ENCODE data around the gene PNMA8C. TPM values are rescaled to one million over a fixed set of nuclear protein-coding genes. Genes with fewer than 3 reads are reported as not detected.
"Not testable (repeated sequence)": the region's sequence is repeated elsewhere in the genome, so short reads cannot be mapped to it uniquely, and the experiment has no call there.

PNMA8C gene
- total RNA-seq, 2 experiments from 2014 or later, result not detected

- H3K4me1 Mint-ChIP-seq, result peaks cover 28% of the 10 kb centered on the region
- no peaks in the 10 kb centered on the region for H3K9me3 Mint-ChIP-seq
- H3K27ac Mint-ChIP-seq, result no peak overlapping the region
- DNase-seq, result no peak
- no peak overlapping the region for H3K4me3 Mint-ChIP-seq
- peaks cover 93% of the 10 kb centered on the region for H3K27me3 Mint-ChIP-seq
- no peaks in the 10 kb centered on the region for H3K36me3 Mint-ChIP-seq
Measured at GRCh38 chr19:46429999-46430398, 1.3 kb upstream of the PNMA8C start.

- H3K36me3 Mint-ChIP-seq, result no peaks in the 10 kb centered on the region
- H3K9me3 Mint-ChIP-seq, result no peaks in the 10 kb centered on the region
Measured at GRCh38 chr19:46427518-46428045, 1.2 kb downstream of the PNMA8C start.

GRCh38 chr19:46426506-46427162 is 2.1 kb downstream of the PNMA8C start:
- no peaks in the 10 kb centered on the region for H3K36me3 Mint-ChIP-seq
- no peak overlapping the region for H3K27ac Mint-ChIP-seq
- peaks cover 28% of the 10 kb centered on the region for H3K4me1 Mint-ChIP-seq
- peaks cover 90% of the 10 kb centered on the region for H3K27me3 Mint-ChIP-seq
- peak overlapping the region; percentile 80 for H3K4me3 Mint-ChIP-seq
- H3K9me3 Mint-ChIP-seq, result no peaks in the 10 kb centered on the region
- peak; percentile 72 for DNase-seq

More at GRCh38 chr19:46427518-46428045, 1.2 kb downstream of the PNMA8C start:
- Mint-ChIP-seq H3K4me3 (peak overlapping the region; percentile 80), H3K27ac (no peak overlapping the region), H3K27me3 (peaks cover 93% of the 10 kb centered on the region), H3K4me1 (peaks cover 28% of the 10 kb centered on the region)
- DNase-seq, result no peak

- Mint-ChIP-seq H3K4me1 (peaks cover 28% of the 10 kb centered on the region), H3K27ac (no peak overlapping the region), H3K36me3 (no peaks in the 10 kb centered on the region), H3K27me3 (peaks cover 87% of the 10 kb centered on the region), H3K4me3 (peak overlapping the region; percentile 80), H3K9me3 (no peaks in the 10 kb centered on the region)
- no peak for DNase-seq
Measured at GRCh38 chr19:46426035-46426505, 2.7 kb downstream of the PNMA8C start.

- H3K4me1 Mint-ChIP-seq, result peaks cover 18% of the 10 kb centered on the region
- no peaks in the 10 kb centered on the region for H3K9me3 Mint-ChIP-seq
- no peak overlapping the region for H3K27ac Mint-ChIP-seq
- H3K36me3 Mint-ChIP-seq, result no peaks in the 10 kb centered on the region
- no peak for DNase-seq
- H3K27me3 Mint-ChIP-seq, result peaks cover 77% of the 10 kb centered on the region
- no peak overlapping the region for H3K4me3 Mint-ChIP-seq
Measured at GRCh38 chr19:46423188-46423587, 5.5 kb downstream of the PNMA8C start.

GRCh38 chr19:46422344-46422743 is 6.4 kb downstream of the PNMA8C start:
- no peak for DNase-seq
- H3K36me3 Mint-ChIP-seq, result no peaks in the 10 kb centered on the region
- peaks cover 71% of the 10 kb centered on the region for H3K27me3 Mint-ChIP-seq
- no peak overlapping the region for H3K4me3 Mint-ChIP-seq
- H3K27ac Mint-ChIP-seq, result no peak overlapping the region
- H3K9me3 Mint-ChIP-seq, result no peaks in the 10 kb centered on the region
- H3K4me1 Mint-ChIP-seq, result peaks cover 15% of the 10 kb centered on the region

- Mint-ChIP-seq H3K27me3 (peaks cover 69% of the 10 kb centered on the region), H3K36me3 (no peaks in the 10 kb centered on the region), H3K4me3 (no peak overlapping the region), H3K9me3 (no peaks in the 10 kb centered on the region), H3K4me1 (peaks cover 2% of the 10 kb centered on the region), H3K27ac (no peak overlapping the region)
- no peak for DNase-seq
Measured at GRCh38 chr19:46420056-46420455, 8.7 kb downstream of the PNMA8C start.

GRCh38 chr19:46415804-46416709 is 12.7 kb downstream of the PNMA8C start:
- not testable (repeated sequence) for H3K9me3 Mint-ChIP-seq

GRCh38 chr19:46414899-46415298 is 13.8 kb downstream of the PNMA8C start:
- H3K27me3 Mint-ChIP-seq, result peaks cover 86% of the 10 kb centered on the region
- not testable (repeated sequence) for DNase-seq, H3K9me3 Mint-ChIP-seq, H3K4me3 Mint-ChIP-seq, H3K36me3 Mint-ChIP-seq, H3K4me1 Mint-ChIP-seq, H3K27ac Mint-ChIP-seq

More at GRCh38 chr19:46415804-46416709, 12.7 kb downstream of the PNMA8C start:
- peak; percentile 55 for DNase-seq
- H3K4me1 Mint-ChIP-seq, H3K27ac Mint-ChIP-seq, H3K36me3 Mint-ChIP-seq, H3K4me3 Mint-ChIP-seq: not testable (repeated sequence)
- peaks cover 78% of the 10 kb centered on the region for H3K27me3 Mint-ChIP-seq

- no peak within 1 kb of the TSS for H3K4me3 Mint-ChIP-seq
- H3K36me3 Mint-ChIP-seq, result no peaks in the 10 kb centered on the region
- peaks cover 3% of the 10 kb centered on the region for H3K4me1 Mint-ChIP-seq
- peaks cover 87% of the 10 kb centered on the region for H3K27me3 Mint-ChIP-seq
- no peak within 1 kb of the TSS for H3K27ac Mint-ChIP-seq
- H3K9me3 Mint-ChIP-seq, result no peaks in the 10 kb centered on the region
- no peak for DNase-seq
Measured at GRCh38 chr19:46413262-46414031, 15.3 kb downstream of the PNMA8C start, which contains the start of gene CCDC8. CCDC8 (minus strand) TSS chr19:46413564; CDS start chr19:46412810, 754 bp downstream.

- Mint-ChIP-seq H3K4me1 (peaks cover 5% of the 10 kb centered on the region), H3K9me3 (no peaks in the 10 kb centered on the region), H3K27ac (no peak overlapping the region), H3K4me3 (no peak overlapping the region), H3K27me3 (peaks cover 90% of the 10 kb centered on the region), H3K36me3 (no peaks in the 10 kb centered on the region)
- no peak for DNase-seq
Measured at GRCh38 chr19:46412650-46413261, 16.0 kb downstream of the PNMA8C start.

GRCh38 chr19:46411925-46412649 is 16.6 kb downstream of the PNMA8C start:
- DNase-seq, result no peak
- no peak overlapping the region for H3K27ac Mint-ChIP-seq

GRCh38 chr19:46411088-46411924 is 17.4 kb downstream of the PNMA8C start:
- H3K4me3 Mint-ChIP-seq, result no peak overlapping the region
- DNase-seq, result no peak
- H3K36me3 Mint-ChIP-seq, result no peaks in the 10 kb centered on the region
- peaks cover 96% of the 10 kb centered on the region for H3K27me3 Mint-ChIP-seq
- H3K27ac Mint-ChIP-seq, result no peak overlapping the region
- H3K9me3 Mint-ChIP-seq, result no peaks in the 10 kb centered on the region
- H3K4me1 Mint-ChIP-seq, result peaks cover 3% of the 10 kb centered on the region

More at GRCh38 chr19:46411925-46412649, 16.6 kb downstream of the PNMA8C start:
- no peak overlapping the region for H3K4me3 Mint-ChIP-seq
- H3K36me3 Mint-ChIP-seq, result no peaks in the 10 kb centered on the region
- no peaks in the 10 kb centered on the region for H3K9me3 Mint-ChIP-seq
- H3K27me3 Mint-ChIP-seq, result peaks cover 95% of the 10 kb centered on the region
- peaks cover 5% of the 10 kb centered on the region for H3K4me1 Mint-ChIP-seq
